G401 (cell line): ENCODE measurements around the gene WDCP. TPM values are rescaled to one million over a fixed set of nuclear protein-coding genes. Genes with fewer than 3 reads are reported as not detected.
"Not testable (repeated sequence)": the region's sequence is repeated elsewhere in the genome, so short reads cannot be mapped to it uniquely, and the experiment has no call there.

Experiments used
- DNase-seq: peaks from one replicate; pipeline ENCODE4 v3.0.0-alpha.2; 2015; ENCODE audit warnings: low spot score
- in situ Hi-C: cut with HindIII; loops from 2 replicates; pipeline ENCODE4 v1.10.0; 2016; ENCODE audit warnings: low sequenced_read_pairs, mixed read lengths
- total RNA-seq: library from RNA; depleted of rRNA; stranded (reverse); fragments of >200 nt; shearing (Covaris generic); gene quantifications from 2 replicates; pipeline ENCODE4 v1.2.3, GENCODE V29; 2014

Gene WDCP
- total RNA-seq, 1 experiment from 2014 or later, result 22.5 TPM

GRCh38 chr2:24038786-24039499 lies 8.2 kb downstream of the WDCP start:
- in situ Hi-C loops, result no loop called here
- no peak for DNase-seq

DNA sequence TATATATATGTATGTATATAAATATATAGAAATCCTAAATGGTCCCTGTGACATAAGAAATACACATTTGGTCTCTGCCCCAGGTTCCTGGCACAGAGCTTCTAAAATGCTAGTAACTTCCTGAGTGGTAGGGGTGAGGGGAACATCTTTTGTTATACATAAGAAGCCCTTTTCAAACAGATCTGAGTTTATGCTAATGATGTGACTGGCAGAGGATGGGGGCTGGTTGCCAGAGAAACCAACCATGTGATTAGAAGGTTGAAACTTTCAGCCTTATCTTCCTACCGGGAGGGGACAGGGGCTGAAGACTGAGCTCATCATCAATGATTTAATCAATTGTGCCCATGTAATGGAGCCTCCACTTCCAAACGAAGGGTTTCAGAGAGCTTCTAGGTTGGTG lies 21.0 kb downstream of the WDCP start:
- no peak for DNase-seq
- in situ Hi-C loops, result no loop called here

- no peak for DNase-seq
- in situ Hi-C loops, result no loop called here
Observed at GRCh38 chr2:24024996-24025663, 22.1 kb downstream of the WDCP start.

- no peak for DNase-seq
- in situ Hi-C loops, result no loop called here
Observed at GRCh38 chr2:24024018-24024417, 23.2 kb downstream of the WDCP start.

DNA sequence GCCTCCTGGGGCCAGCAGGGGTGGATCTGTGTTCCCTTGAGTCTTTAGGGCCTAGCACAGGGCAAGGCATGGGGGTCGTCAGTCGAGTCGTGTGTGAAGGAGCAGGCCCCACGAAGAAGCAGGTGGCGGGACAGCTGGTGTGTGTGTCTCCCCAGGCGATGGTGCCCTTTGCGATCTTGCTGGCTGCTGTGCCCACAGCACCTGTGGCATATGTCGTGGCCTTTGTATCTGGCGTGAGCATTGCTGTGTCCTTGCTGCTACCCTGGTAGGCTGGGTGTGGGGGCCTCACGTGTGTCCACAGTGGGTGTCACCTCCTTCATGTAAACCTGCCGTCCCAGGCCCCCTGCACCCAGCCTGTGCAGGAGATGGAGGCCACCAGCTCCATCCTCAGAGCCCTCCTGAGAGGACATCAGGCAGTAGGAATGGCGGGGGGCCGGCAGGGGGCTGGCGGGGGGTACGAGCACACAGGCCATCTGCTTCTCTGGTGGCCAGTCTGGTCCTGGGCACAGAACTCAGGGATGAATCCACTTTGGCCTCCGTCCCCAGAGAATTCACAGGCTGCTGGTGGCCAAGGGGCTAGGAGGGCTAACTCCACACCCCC lies 24.1 kb downstream of the WDCP start:
- DNase-seq, result no peak
- in situ Hi-C loops, result no loop called here

GRCh38 chr2:24022324-24022974 lies 24.7 kb downstream of the WDCP start:
- no peak for DNase-seq
- in situ Hi-C loops, result no loop called here

DNA sequence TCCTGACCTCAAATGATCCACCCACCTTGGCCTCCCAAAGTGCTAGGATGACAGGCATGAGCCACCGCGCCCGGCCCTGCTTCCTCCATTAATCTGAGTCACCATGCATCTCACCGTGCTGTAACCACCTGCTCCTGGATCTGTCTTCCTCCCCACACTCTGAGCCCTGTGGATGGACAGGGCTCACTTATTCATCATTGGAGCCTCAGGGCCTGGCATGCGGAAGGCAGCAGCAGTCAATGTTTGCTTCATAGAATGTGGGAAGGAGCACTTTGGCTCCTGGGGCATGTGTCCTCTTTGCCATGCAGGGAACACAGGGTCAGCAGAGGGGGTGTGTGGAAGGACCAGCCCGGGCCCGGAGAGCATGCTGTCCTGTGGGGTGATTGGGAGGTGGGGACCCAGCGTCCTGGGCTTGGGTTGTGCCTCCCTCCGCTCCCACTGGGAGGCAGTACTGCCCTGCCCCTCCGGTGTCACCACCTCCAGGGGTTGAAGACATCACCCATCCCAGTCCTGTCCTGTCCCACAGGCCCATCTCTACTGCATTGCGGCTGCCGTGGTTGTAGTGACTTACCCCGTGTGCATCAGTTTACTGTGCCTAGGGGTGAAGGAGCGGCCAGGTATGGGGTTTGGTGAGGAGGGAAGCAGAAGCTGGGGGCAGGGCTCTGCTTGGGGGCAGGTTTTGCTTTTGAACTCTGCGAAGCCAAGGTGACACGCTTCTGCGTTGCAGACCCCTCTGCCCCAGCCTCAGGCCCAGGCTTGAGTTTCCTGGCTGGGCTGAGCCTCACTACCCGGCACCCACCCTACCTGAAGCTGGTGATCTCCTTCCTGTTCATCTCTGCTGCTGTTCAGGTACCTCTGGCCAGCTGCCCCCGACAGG lies 25.8 kb downstream of the WDCP start:
- in situ Hi-C loops, result no loop called here
- DNase-seq, result peak; percentile 9

- no peak for DNase-seq
- in situ Hi-C loops, result no loop called here
Observed at GRCh38 chr2:24020244-24020643, 26.9 kb downstream of the WDCP start.

DNA sequence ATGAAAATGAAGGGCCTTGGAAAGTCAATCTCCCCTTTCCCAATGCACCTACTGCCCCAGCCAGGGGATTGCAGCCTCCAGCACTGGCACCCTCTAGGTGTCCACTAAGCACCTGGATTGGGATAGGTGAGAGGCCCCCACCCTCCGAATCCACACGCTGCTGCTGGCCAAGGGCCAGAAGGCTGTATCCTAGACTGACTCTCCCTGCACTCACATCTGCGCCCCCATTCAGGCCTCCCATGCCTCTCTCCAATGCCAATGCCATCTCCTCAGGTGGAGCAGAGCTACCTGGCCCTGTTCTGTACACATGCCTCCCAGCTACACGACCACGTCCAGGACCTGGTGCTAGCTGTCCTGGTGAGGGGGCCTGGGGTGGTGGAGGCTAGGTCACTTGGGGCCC lies 27.5 kb downstream of the WDCP start:
- no peak for DNase-seq
- in situ Hi-C loops, result no loop called here

GRCh38 chr2:24018241-24018640 lies 28.9 kb downstream of the WDCP start:
- no peak for DNase-seq
- in situ Hi-C loops, result no loop called here

DNA sequence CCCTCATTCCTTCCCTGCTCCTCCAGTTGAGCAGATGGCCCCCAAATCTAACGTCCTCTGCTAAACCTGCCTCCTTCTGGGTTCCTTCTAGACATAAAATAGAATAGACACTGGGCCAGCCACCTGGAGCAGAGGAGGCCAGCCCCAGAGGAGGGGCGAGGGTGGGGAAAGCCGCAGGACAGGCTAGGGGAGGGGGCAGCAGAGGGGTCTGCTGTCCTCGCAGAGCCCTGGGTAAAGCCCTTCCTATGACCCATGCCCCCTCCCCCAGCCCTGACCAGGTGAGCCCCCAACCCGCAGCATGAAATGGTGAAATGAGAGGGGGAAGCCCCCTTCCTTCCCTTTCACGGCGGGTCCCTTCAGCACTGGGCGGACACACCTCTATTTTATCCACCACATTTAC lies 29.5 kb downstream of the WDCP start:
- in situ Hi-C loops, result no loop called here
- no peak for DNase-seq

DNA sequence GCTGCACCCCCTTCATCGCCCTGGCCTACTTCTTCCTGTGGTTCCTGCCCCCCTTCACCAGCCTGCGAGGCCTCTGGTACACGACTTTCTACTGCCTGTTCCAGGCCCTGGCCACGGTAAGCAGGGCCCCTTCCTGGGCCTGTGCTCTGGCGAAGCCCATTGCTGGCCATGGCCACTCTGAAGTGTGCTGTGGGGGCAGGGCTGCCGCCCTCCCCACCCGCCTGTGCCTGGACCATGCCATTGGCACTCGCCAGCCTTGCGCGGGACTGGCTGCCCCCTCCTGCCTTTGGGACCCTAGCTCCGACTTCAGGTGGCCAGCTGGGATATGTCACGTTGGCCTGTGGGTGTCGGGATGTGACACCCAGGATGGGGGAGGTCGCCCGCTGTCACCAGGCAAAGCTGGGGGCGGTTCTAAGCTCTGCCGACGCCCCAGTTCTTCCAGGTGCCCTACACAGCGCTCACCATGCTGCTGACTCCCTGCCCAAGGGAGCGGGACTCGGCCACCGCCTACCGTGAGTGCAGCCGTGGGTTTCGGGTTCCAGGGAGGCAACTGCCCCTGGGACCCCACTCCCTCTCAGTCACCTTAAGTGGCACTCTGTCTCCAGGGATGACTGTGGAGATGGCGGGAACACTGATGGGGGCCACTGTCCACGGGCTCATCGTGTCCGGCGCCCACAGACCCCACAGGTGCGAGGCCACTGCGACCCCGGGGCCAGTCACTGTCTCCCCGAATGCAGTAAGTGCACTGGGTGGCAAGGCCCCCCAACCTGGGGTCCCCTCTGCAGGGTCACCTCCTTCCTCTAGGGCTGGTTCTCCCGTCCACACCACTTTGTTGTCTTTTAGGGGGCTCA lies 30.1 kb downstream of the WDCP start:
- DNase-seq, result no peak
- in situ Hi-C loops, result no loop called here

DNA sequence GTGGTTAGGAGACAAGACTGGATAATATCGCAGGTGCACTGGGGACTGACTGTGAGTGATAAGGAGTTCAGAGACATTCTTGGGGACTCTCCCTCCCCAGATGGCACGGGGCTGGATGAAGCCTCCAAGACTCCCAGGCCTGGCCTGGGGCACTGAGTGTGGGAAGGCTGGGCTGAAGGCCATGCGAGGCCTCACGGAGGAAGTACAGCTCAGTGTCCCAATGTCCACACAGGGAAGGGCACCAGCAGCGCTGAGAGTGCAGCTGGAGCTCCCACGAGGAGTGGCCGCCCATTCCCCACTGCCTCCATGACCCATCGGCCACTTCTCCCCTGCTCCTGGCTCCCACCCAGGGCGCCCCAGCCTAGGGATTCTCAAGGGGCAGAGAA lies 30.8 kb downstream of the WDCP start:
- in situ Hi-C loops, result no loop called here
- no peak for DNase-seq

GRCh38 chr2:24015562-24016375 lies 31.4 kb downstream of the WDCP start:
- DNase-seq, result no peak
- in situ Hi-C loops, result no loop called here

DNA sequence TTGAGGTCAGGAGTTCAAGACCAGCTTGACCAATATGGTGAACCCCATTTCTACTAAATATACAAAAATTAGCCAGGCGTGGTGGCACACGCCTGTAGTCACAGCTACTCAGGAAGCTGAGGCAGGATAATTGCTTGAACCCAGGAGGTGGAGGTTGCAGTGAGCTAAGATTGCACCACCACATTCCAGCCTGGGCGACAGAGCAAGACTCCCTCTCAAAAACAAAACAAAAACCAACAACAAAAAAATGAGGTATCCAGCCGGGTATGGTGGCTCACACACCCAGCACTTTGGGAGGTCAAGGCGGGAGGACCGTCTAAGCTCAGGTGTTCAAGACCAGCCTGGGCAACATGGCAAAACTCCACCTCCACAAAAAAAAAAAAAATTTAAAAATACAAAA lies 32.3 kb downstream of the WDCP start:
- not testable (repeated sequence) for DNase-seq

GRCh38 chr2:24012521-24013188 lies 34.5 kb downstream of the WDCP start:
- DNase-seq, result no peak
- in situ Hi-C loops, result no loop called here

More for the DNA sequence above, 32.3 kb downstream of the WDCP start:
- in situ Hi-C loops, result not testable (repeated sequence)
